GM19468 (cell line): ENCODE data around the gene KCNA5.

Experiments
- ATAC-seq: cut with Tn5 transposase; IDR thresholded peaks from one replicate; pipeline ENCODE4 v1.9.1; 2021; ENCODE audit warnings: mild to moderate bottlenecking, moderate library complexity, moderate number of reproducible peaks; ENCODE audit not compliant: unreplicated experiment; ENCODE audit errors: extremely low read depth

KCNA5 gene

GRCh38 chr12:5026342-5026938 lies 17.2 kb upstream of the KCNA5 start:
- ATAC-seq: no peak

DNA sequence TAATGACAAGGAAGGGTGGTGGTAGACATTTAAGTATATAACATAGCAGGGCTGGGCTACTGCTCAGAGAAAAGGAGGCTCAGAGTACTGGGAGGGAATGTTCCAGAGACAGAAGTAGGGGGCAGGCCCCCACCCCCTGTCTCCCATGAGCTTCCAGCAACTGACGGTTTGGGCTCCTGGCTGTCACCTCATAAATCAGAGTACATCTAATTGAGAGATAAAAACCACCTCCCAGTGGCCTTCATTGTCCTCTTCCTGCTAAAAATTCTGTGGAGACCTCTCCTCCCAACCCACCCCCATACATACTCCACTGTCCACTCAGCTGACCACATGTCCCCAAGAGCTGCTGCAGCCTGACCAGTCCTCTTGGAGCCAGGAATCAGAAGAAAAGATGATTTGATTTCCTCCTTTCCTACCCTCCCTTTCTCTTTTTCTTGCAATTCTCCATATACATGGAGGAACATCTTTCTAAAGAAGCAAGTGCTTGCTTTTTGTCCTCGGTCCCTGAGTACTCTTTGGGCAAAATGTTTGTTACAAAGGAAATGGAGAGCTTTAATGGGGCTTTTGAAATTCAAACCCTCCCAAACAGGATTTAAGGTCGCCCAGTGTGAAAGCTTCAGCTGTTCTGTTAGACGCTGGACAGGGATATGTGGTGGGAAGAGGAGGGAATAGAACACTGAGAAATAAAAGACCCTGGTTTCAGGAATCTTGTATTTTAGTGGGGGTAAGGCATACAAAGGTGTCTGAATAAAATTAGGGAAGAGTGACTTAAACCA lies 16.4 kb upstream of the KCNA5 start:
- no peak for ATAC-seq

DNA sequence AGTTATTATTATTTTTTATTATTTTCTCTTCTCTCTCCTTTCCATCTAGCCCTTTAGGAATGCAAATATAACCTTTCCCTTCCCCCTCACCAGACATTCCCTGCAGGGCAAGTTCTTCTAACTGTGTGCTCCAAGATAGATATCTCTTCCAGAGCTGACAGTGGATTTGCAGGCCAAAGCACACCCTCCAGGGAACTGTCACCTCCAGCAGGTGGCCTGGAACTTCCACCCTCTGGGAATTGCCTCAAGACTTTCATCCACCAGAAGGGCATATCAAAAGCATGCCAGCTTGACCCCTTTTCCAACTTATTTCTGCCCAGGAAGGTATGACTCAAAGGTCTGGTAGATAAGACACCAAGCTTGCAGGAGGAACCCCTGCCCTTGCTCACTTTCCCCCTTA lies 13.6 kb upstream of the KCNA5 start:
- ATAC-seq: no peak

GRCh38 chr12:5031242-5031641 lies 12.4 kb upstream of the KCNA5 start:
- no peak for ATAC-seq

- no peak for ATAC-seq
Measured at GRCh38 chr12:5031958-5032357, 11.7 kb upstream of the KCNA5 start.

- ATAC-seq: no peak
Measured at GRCh38 chr12:5032821-5033220, 10.9 kb upstream of the KCNA5 start.

GRCh38 chr12:5033883-5034282 lies 9.8 kb upstream of the KCNA5 start:
- no peak for ATAC-seq

DNA sequence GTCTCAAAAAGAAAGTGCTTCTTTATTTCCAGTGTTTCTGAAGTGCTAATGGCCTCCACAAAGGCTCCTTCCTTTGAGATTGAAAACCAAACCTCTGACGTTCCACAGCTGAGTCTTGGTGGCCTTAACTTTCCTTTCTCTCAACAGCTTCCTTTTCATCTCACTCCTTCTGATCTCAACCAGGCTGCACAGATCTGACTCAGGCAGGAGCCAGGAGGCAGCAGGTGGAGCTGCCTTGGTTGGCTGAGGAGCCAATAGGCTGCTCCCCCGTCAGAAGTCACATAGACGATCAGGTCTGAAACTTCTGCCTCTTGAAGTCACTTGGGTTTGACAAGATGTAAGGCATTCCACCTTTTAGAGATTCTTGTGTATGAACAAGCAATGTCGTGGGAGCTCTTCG lies 9.1 kb upstream of the KCNA5 start:
- ATAC-seq: no peak

- no peak for ATAC-seq
Measured at GRCh38 chr12:5035618-5036017, 8.1 kb upstream of the KCNA5 start.

DNA sequence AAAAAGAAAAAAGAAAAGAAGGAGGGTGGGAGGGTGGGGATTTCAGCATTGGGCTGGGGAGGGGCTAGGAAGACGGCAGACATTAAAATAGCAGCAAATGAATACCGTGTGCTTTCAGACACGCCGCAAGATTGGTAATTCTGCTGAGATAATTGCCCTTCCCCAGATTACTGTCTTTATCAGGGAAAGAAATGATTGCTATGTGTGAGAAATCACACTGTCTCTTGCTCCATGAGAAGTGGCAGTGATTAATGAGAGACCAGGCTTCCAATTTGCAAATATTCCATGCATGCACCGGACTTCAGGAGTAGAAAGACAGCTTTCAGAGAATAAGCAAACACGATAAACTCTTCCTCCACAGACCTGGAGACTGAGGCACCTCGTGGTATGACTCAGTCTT lies 7.6 kb upstream of the KCNA5 start:
- no peak for ATAC-seq

- no peak for ATAC-seq
Measured at GRCh38 chr12:5037795-5038357, 5.8 kb upstream of the KCNA5 start.

DNA sequence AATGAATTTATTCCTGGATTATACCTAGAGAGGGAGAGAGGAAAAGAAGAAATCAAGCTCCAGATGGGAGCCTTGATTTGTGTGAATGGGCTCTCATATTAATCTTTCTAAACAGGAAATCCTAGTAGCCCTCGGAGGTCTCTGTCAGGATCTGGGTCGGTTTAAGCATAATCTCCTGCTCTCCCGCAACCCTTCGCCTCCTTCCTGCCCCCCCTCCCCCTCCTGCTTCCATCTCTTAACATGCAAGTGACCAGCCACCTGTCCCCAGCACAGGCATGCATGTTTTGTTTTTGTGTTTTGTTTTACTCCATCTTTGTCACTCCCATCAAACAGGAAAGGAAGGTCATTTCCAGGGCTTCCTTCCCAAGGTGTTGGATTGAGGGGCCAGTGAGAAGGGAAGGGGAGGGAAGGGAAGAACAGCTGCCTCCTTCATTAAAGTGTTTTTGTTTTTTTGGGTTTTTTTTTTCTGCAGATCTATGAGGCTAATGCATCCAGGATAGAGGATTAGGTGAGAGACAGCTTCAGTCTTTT lies 4.8 kb upstream of the KCNA5 start:
- no peak for ATAC-seq

DNA sequence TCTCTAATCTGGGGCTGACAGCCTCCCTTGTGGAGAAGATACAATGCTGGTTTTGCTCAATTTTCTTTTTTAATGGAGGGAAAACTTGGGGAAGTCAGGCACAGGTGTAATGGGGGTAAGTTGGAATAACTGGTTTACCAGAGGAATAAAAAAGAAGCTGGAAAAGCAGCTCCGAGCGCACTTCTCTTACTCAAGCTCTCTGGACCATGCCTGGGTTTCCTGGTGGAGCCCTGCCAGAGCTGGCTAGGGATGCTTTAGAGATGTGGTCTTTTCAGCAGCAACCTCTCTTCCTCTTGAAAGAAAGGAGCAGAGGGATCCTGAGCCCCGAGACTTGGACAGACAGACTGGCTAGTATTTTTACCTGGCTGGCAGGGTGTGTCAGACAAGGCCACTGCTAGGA lies 3.9 kb upstream of the KCNA5 start:
- ATAC-seq: no peak

- no peak for ATAC-seq
Measured at GRCh38 chr12:5040368-5040767, 3.3 kb upstream of the KCNA5 start.

GRCh38 chr12:5044420-5045295 lies 979 bp downstream of the KCNA5 start:
- ATAC-seq: no peak

DNA sequence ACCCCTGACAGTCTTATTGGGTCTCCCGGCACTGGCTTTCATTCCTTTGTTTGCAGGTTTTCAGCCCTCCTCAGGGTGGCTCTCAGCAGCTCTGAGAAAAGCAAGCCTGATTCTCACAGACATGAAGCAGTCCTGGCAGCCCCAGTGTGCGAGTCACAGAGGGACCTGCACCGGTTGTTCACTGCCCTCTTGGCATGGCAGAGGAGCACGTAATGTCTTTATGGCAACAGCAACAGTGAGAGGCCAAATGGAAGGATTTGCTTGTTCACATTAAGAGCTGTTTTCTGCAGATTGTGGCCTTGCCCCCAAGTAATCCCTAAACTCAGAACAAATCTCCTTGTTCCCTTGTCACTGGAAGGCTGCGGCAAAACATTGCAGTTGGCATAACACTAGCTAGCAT lies 3.4 kb downstream of the KCNA5 start:
- ATAC-seq: no peak

DNA sequence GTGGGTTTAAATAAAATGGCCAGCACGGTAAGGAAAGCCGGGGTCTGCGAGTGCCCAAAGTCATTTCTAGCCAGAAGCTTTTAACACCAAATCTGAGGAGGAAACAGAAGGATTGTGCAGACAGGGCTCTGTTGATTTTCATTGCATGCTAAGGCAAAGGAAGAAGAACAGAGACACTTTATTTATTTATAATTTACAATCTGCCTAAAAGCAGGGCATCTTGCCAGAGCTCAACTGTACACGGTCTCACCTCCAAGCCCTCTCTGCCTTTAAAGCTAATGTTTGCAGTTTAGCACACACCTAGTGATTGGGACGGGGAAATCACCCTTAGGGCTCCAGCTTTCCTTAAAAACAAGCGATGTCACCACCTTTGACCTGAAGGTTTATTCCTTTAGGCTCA lies 4.0 kb downstream of the KCNA5 start:
- no peak for ATAC-seq

DNA sequence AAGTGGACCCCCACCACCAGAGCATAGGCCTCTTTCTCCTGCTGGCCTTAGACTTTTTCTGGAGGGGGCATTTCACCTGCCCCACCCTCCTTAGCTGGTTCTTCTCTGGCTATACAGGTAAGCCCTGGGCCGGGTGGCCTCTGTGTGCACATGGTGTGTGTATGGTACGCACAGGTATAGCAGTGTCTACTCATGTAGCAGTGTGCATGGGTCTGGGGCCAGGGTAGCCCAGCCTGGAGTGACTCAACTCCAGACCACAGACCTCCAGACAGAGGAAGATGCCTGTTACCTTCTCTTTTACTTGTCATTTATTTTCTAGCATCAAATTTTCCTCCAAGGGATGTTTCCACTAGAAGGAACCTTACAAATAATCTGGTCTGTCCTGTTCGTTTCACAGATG lies 6.9 kb downstream of the KCNA5 start:
- ATAC-seq: no peak

GRCh38 chr12:5051334-5051733 lies 7.7 kb downstream of the KCNA5 start:
- no peak for ATAC-seq

GRCh38 chr12:5051913-5052312 lies 8.2 kb downstream of the KCNA5 start:
- ATAC-seq: no peak

GRCh38 chr12:5052348-5052747 lies 8.7 kb downstream of the KCNA5 start:
- ATAC-seq: no peak
